Liver (tissue), 9 donors: ENCODE data around the gene CDH7. TPM values are rescaled to one million over a fixed set of nuclear protein-coding genes. Genes with fewer than 3 reads are reported as not detected.

ENCODE experiments used
- DNase-seq: peaks from one replicate; pipeline ENCODE4 v3.0.0-alpha.2; 2017; ENCODE audit warnings: low spot score
- H3K27ac ChIP-seq, 2 donors: one replicate each; pipeline ENCODE4 v1.7.0; 2013; ENCODE audit warnings: inconsistent platforms in 2 of 2, low read length in 2 of 2, control low read depth in 1 of 2, low read depth in 1 of 2, mild to moderate bottlenecking in 1 of 2
- H3K27me3 ChIP-seq, 4 donors: one replicate each; pipeline versions ENCODE4 v1.6.1 to v1.7.0; 2013; ENCODE audit warnings: low read length in 3 of 4, inconsistent platforms in 1 of 4, mild to moderate bottlenecking in 1 of 4, moderate library complexity in 1 of 4; ENCODE audit not compliant: control insufficient read depth in 4 of 4, insufficient read depth in 4 of 4
- H3K36me3 ChIP-seq, 4 donors: one replicate each; pipeline versions ENCODE4 v1.6.1 to v1.7.0; 2013; ENCODE audit warnings: low read length in 3 of 4, mild to moderate bottlenecking in 3 of 4, low read depth in 1 of 4, moderate library complexity in 1 of 4; ENCODE audit not compliant: control insufficient read depth in 4 of 4, insufficient read depth in 3 of 4
- H3K4me1 ChIP-seq, 4 donors: one replicate each; pipeline versions ENCODE4 v1.6.1 to v1.7.0; 2013; ENCODE audit warnings: low read length in 3 of 4, mild to moderate bottlenecking in 3 of 4, moderate library complexity in 1 of 4; ENCODE audit not compliant: control insufficient read depth in 4 of 4, insufficient read depth in 4 of 4
- H3K4me3 ChIP-seq, 3 donors: one replicate each; pipeline versions ENCODE4 v1.6.1 to v1.7.0; 2013; ENCODE audit warnings: low read length in 3 of 3, control low read depth in 1 of 3, low read depth in 1 of 3, mild to moderate bottlenecking in 1 of 3
- H3K9ac ChIP-seq, 2 donors: one replicate each; pipeline ENCODE4 v1.7.0; 2013; ENCODE audit warnings: low read length in 2 of 2, mild to moderate bottlenecking in 2 of 2, moderate library complexity in 2 of 2, control low read depth in 1 of 2, low read depth in 1 of 2
- H3K9me3 ChIP-seq, 4 donors: one replicate each; pipeline versions ENCODE4 v1.6.1 to v1.7.0; 2013; ENCODE audit warnings: low read length in 3 of 4; ENCODE audit not compliant: control insufficient read depth in 4 of 4
- CTCF ChIP-seq: fragments of 150-350 bp; IDR thresholded peaks from 2 replicates; pipeline ENCODE4 v1.5.1; 2017; ENCODE audit warnings: improper control_type of control experiment, low read depth, low read length; ENCODE audit not compliant: missing input control
- FOXA1 ChIP-seq: IDR thresholded peaks from 2 replicates; pipeline ENCODE4 v1.6.1; 2016; ENCODE audit warnings: antibody characterized with exemption
- FOXA2 ChIP-seq: IDR thresholded peaks from 2 replicates; pipeline ENCODE4 v1.6.1; 2016; ENCODE audit warnings: antibody characterized with exemption
- GABPA ChIP-seq, 2 donors: IDR thresholded peaks in 1 of 2; conservative IDR thresholded peaks in 1 of 2; 2 replicates each; pipeline ENCODE4 v1.6.1; 2016; ENCODE audit warnings: antibody characterized with exemption in 2 of 2, mild to moderate bottlenecking in 1 of 2, moderate library complexity in 1 of 2
- MAX ChIP-seq: IDR thresholded peaks from 2 replicates; pipeline ENCODE4 v1.6.1; 2016; ENCODE audit warnings: antibody characterized with exemption
- NR2F2 ChIP-seq: IDR thresholded peaks from 2 replicates; pipeline ENCODE4 v1.6.1; 2016; ENCODE audit warnings: antibody characterized with exemption
- REST ChIP-seq: IDR thresholded peaks from 2 replicates; pipeline ENCODE4 v1.6.1; 2016; ENCODE audit warnings: antibody characterized with exemption, mild to moderate bottlenecking
- RXRA ChIP-seq, 2 donors: IDR thresholded peaks; 2 replicates each; pipeline ENCODE4 v1.6.1; 2017 to 2018; ENCODE audit warnings: antibody characterized with exemption in 2 of 2, mild to moderate bottlenecking in 1 of 2
- SP1 ChIP-seq: IDR thresholded peaks from 2 replicates; pipeline ENCODE4 v1.6.1; 2018; ENCODE audit warnings: antibody characterized with exemption, mild to moderate bottlenecking
- TAF1 ChIP-seq: conservative IDR thresholded peaks from 2 replicates; pipeline ENCODE4 v1.6.1; 2016; ENCODE audit warnings: antibody characterized with exemption, mild to moderate bottlenecking
- YY1 ChIP-seq: IDR thresholded peaks from 2 replicates; pipeline ENCODE4 v1.6.1; 2016; ENCODE audit warnings: antibody characterized with exemption, mild to moderate bottlenecking
- ZBTB33 ChIP-seq: IDR thresholded peaks from 2 replicates; pipeline ENCODE4 v1.6.1; 2016; ENCODE audit warnings: antibody characterized with exemption
- WGBS: extraction: QIAGEN DNeasy Blood & Tissue Kit; methylation state at CpG from one replicate; pipeline ENCODE4 v1.1.7; 2013; 5-methylcytosine and 5-hydroxymethylcytosine counted together
- polyA plus RNA-seq, 2 donors: library from polyadenylated mRNA; stranded (reverse) in 1 of 2; unstranded in 1 of 2; fragments of 200-250 nt in 1 of 2; fragments of >200 nt in 1 of 2; fragmentation: Nextera tagmentation in 1 of 2; extraction: Ambion mirVana in 1 of 2; gene quantifications; one replicate each; pipeline versions ENCODE4 v1.2.1 to v1.2.3, GENCODE V29; 2013 to 2015
- total RNA-seq, 2 donors: library from RNA; depleted of rRNA; stranded (reverse); fragments of >200 nt; gene quantifications; one replicate each; pipeline ENCODE4 v1.2.3, GENCODE V29; 2014
- donor health status: healthy.
- donor health status: healthy.
- donor health status: healthy.
- donor health status: healthy.
- donor health status: healthy.

Gene CDH7
- total and polyA plus RNA-seq, 4 donors: under 0.01 TPM; not detected in 3

GRCh38 chr18:65748321-65748720 is 2.5 kb upstream of the CDH7 start (continued):
- TF ChIP-seq REST (no peak), MAX (no peak), YY1 (no peak)

GRCh38 chr18:65749841-65750240 is 971 bp upstream of the CDH7 start:
- no peak overlapping the region for H3K4me3 ChIP-seq
- no peaks in the 10 kb centered on the region for H3K36me3 ChIP-seq
- peaks cover 0 to 8% (median 2%) of the 10 kb centered on the region in 4 donors for H3K27me3 ChIP-seq
- WGBS: 15% methylated on average over 8 of the region's 8 CpGs
- H3K9ac ChIP-seq: no peak overlapping the region
- H3K4me1 ChIP-seq: peaks cover 6 to 12% (median 10%) of the 10 kb centered on the region in 4 donors
- TF ChIP-seq GABPA (IDR thresholded peaks at IDR 0.05 in 1 of 2, conservative IDR thresholded peaks at IDR 0.05 in 1 of 2): no peak
- no peak for TF ChIP-seq RXRA (IDR thresholded peaks at IDR 0.05)
- no peak for TF ChIP-seq TAF1
- no peak for TF ChIP-seq MAX
- TF ChIP-seq CTCF: no peak
- no peak for DNase-seq
- H3K27ac ChIP-seq: no peak overlapping the region
- H3K9me3 ChIP-seq: no peaks in the 10 kb centered on the region

GRCh38 chr18:65751155-65752085 is 608 bp downstream of the CDH7 start:
- H3K27me3 ChIP-seq: peaks cover 0 to 8% (median 2%) of the 10 kb centered on the region in 4 donors
- WGBS: 6% methylated on average over 42 of the region's 42 CpGs
- H3K9ac ChIP-seq: no peak overlapping the region
- H3K9me3 ChIP-seq: no peaks in the 10 kb centered on the region
- H3K36me3 ChIP-seq: no peaks in the 10 kb centered on the region
- H3K27ac ChIP-seq: no peak overlapping the region
- H3K4me1 ChIP-seq: peaks cover 6 to 12% (median 10%) of the 10 kb centered on the region in 4 donors
- DNase-seq: no peak
- peak overlapping the region in 1 of 3 donors; percentile 27 for H3K4me3 ChIP-seq
- TF ChIP-seq ZBTB33: no peak
- no peak for TF ChIP-seq SP1
- TF ChIP-seq TAF1: no peak
- no peak for TF ChIP-seq CTCF
- TF ChIP-seq NR2F2: no peak
- no peak for TF ChIP-seq REST
- no peak for TF ChIP-seq YY1
- no peak for TF ChIP-seq MAX
- no peak for TF ChIP-seq FOXA2
- TF ChIP-seq FOXA1: no peak
